GM19438 (cell line): ENCODE data around the gene KCNC3.

ENCODE experiments used
- ATAC-seq: cut with Tn5 transposase; IDR thresholded peaks from one replicate; pipeline ENCODE4 v1.9.1; 2021; ENCODE audit warnings: low read depth; ENCODE audit not compliant: unreplicated experiment

The KCNC3 gene

GRCh38 chr19:50312967-50313811 is 16.0 kb downstream of the KCNC3 start:
- ATAC-seq = no peak

- ATAC-seq = no peak
Observed at GRCh38 chr19:50311723-50312635, 17.2 kb downstream of the KCNC3 start.

DNA sequence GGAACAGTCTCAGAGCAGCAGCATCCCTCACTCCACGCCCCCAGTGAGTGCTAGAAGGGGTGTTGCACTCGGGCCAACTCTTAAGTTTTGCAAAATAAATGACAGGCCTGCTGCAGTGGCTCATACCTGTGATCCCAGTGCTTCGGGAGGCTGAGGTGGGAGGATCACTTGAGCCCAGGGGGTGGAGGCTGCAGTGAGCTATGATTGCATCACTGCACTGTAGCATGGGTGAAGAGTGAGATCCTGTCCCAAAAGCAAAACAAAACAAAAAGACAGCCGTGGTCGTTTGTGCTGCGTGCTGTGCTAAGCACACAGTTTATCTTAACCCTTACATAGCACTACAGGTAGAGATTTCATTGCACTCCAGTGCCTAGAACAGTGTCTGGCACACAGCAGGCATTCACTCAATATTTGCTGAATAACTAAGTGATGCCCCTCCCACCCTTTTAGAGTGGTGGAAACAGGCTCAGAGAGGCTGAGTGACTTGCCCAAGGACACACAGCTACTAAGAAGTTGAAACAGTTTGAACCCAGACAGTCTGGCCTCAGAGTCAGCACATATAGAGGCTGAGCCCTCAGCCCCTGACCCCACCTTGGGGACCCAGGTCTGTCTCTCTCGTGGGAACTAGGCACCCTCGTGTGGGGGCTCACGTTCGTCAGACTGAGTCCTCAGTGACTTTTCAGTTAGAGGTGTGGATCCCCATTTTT is 18.3 kb downstream of the KCNC3 start:
- no peak for ATAC-seq

DNA sequence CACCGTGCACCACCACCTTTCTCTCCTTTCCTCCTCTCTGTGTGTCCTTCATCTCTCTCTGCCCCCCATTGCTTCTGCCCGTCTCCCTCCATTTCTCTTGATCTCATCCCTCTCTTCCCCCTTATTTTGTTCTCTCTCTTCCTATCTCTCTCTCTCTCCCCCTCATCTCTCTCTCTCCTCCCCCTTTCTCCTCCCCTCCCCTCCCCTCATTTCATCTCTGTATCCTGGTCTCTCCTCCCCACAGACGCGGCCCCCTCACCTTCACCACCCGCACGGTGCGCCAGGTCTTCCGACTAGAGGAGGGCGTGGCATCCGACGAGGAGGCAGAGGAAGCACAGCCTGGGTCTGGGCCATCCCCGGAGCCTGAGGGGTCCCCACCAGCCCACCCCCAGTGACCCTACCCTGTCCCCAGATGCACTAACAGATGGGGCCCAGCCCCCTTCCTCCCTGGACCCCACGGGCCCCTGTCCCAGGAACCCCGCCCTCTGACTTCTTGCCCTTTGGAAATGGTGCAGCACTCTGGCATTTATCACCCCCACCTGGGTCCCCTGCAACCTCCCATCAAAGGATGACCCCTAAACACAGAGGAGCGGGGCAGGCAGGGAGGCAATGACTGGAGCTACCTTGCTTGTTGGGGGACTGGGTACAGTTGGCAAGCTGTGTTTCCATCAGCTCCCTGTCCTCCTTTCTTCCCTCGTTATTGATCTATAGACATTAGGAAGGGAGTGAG is 19.6 kb downstream of the KCNC3 start:
- no peak for ATAC-seq

DNA sequence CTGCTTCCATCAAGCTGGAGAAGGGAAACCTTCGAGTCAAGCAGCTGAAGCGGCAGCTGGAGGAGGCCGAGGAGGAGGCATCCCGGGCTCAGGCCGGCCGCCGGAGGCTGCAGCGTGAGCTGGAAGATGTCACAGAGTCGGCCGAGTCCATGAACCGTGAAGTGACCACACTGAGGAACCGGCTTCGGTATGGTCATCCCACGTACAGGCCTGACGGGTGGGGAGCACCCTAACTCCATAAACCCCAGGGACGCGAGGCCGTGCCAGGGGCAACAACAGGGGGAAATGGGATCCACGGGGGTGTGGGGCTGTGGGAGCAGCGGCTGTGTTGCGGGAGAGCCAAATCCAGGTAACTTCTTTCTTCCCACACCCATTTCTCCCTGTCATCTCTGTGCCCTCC is 20.2 kb downstream of the KCNC3 start:
- no peak for ATAC-seq

DNA sequence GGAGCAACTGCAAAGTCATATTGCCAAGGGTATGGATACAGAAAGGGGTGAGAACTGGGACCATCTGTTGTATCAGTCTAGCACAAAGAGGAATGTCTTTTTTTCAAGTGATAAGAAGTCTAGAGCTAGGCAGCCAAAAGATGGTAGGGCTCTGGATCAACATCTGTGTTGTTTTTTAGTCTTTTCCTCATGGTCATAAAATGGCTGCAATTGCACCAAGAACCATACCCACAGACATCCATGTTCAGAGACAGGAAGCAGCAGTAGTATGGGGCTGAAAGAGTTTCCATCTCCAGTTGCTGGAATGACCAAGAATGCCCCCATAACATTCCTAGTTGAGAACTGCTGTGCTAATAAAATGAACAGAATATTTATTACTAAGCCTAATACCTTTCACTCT is 25.6 kb downstream of the KCNC3 start:
- no peak for ATAC-seq

DNA sequence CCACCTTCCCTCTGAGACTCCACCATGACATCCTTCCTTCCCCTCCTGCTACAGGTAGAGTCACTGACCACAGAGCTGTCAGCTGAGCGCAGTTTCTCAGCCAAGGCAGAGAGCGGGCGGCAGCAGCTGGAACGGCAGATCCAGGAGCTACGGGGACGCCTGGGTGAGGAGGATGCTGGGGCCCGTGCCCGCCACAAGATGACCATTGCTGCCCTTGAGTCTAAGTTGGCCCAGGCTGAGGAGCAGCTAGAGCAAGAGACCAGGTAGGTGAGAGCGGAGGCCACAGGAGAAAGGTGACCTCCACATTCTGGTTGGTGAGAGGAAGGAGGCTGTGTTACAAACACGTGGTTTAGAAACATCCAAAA is 27.6 kb downstream of the KCNC3 start:
- ATAC-seq = no peak

- no peak for ATAC-seq
Observed at GRCh38 chr19:50300814-50301606, 28.2 kb downstream of the KCNC3 start.

- no peak for ATAC-seq
Observed at GRCh38 chr19:50300051-50300450, 29.1 kb downstream of the KCNC3 start.

DNA sequence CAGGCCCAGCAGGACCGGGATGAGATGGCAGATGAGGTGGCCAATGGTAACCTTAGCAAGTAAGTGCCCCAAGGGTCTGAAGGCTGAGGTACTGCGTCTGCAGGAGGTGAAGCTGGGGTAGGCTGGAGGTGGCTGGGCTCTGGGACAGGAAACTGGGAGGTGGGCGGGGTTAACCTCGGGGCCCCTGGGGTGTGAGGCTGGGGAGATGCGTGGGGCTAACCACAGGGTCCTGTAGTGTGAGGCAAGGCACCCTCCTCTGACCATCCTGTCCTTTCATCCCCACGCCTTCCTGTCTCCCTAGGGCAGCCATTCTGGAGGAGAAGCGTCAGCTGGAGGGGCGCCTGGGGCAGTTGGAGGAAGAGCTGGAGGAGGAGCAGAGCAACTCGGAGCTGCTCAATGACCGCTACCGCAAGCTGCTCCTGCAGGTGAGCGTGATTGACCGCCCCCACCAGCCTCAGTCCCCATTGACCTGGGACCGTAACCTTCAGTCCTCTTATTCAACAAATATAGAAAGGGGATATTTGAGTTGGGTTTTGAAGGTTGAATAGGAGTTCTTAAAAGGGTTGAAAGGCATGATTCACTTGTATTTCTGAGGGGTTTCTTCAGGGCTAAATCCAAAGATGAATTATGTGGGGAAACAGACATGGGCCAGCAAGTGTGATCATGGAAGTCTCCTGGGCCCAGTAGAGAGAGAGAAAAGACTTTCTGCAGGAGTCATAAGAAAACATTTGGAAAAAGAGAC is 35.7 kb downstream of the KCNC3 start:
- ATAC-seq = no peak

DNA sequence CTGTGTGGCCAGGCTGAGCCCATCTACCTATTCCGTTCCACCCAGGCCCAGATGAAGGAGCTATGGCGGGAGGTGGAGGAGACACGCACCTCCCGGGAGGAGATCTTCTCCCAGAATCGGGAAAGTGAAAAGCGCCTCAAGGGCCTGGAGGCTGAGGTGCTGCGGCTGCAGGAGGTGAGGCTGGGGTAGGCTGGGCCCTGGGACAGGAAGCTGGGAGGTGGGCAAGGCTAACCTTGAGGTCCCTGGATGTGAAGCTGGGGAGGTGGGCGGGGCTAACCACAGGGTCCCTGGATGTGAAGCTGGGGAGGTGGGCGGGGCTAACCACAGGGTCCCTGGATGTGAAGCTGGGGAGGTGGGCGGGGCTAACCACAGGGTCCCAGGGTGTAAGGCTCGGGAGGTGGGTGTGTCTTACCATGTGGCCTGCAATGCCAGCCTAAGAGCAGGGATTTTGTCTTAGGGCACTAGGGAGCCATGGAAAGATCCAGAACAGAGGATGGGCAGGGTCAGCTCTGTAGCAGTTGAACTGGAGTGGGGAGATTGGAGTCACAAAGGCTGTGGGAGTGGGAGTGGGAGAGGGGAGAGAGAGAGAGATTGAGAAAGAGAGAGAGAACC is 36.9 kb downstream of the KCNC3 start:
- no peak for ATAC-seq

GRCh38 chr19:50290775-50291174 is 38.4 kb downstream of the KCNC3 start:
- no peak for ATAC-seq

- no peak for ATAC-seq
Observed at GRCh38 chr19:50290011-50290410, 39.2 kb downstream of the KCNC3 start.

DNA sequence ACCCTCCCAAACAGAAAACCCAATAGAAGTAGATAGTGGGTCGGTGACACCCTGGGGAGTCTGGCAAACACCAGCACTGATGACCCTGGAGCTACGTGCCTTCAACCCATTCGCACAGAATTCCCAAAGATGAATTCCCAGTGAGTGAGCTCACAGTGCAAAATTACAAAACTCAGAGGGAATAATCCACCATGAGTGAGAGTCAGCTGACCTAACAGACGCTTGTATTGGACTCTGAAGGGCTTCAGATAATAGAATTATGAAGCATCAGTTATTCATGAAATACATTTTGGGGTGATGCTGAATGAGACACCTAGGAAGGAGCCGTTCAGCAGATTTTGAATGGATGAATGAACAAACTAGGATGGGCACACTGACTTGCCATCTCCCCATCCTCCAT is 40.2 kb downstream of the KCNC3 start:
- ATAC-seq = no peak

GRCh38 chr19:50287331-50287730 is 41.8 kb downstream of the KCNC3 start:
- no peak for ATAC-seq

- ATAC-seq = no peak
Observed at GRCh38 chr19:50286443-50286842, 42.7 kb downstream of the KCNC3 start.

- no peak for ATAC-seq
Observed at GRCh38 chr19:50285833-50286232, 43.3 kb downstream of the KCNC3 start.

DNA sequence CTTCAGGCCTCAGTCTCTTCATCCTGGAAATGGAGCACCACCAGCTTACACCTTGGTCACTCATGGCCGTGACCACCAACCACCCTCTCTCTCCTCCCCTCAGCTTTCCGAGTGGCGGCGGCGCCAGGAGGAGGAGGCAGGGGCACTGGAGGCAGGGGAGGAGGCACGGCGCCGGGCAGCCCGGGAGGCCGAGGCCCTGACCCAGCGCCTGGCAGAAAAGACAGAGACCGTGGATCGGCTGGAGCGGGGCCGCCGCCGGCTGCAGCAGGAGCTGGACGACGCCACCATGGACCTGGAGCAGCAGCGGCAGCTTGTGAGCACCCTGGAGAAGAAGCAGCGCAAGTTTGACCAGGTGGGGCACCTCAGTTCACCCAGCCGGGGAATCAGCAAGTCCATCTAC is 47.7 kb downstream of the KCNC3 start:
- no peak for ATAC-seq

DNA sequence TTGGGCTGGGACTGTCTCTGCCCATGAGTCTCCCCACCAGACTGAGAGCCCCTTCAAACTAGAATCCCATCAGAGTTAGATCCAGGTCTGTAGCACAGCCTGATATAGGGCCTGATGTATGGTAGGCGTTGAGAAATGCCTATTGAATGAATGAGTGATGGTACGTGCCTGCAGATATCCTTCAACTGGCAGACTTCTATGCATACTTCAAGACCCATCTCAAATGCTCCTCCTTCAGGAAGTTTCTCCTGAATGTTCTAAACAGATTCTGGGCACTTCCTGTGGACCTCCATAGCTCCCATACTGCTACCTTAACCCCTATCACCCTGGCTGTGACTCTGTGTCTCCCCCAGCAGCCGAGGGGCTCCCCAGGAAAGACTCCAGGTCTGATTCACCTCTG is 48.2 kb downstream of the KCNC3 start:
- ATAC-seq = no peak
